ENCODE results near the gene TNFRSF4.
A peak's percentile ranks its signal among the peaks of the same experiment; 100 is the strongest.

DNA sequence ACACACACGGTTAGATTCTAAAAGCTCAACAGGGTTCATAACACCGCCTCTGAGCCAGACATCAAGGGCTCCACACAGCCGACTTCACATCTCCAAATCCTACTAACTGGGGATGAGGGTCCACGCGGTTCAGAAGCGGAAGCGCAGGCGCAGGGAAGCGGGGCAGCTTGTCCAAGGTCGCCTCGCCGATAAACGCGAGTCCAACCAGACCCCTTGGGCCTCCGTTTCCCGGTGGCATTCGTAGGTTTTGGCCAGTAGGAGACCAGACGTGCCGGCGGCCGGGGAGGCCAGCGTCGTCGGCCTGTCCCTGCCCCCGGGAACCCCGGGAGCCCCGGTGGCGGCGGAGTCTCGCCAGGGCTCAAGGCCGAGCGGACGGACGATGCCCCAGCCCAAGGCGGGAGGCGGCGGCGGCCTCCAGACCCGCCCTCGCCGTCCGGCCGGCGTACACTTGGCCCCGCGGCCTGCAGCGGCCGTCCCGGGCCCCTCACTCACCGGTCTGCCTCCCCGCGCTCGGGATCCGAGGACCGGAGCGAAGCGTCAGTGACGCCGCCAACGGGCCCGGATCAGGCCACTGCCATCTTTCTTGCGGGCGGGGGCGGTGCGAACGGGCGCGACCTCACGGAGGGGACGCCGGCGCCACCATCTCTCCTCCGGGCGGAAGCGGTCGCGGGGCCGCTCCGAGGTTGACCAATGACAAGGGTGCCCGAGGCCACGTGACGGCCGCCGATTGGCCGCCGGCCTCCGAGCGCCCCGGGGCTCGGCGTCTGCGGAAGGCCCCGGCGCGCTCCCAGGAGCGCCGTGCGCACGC lies 17.7 kb upstream of the TNFRSF4 start, which contains the start of gene SDF4:
- TF ChIP-seq, protein P1, sequence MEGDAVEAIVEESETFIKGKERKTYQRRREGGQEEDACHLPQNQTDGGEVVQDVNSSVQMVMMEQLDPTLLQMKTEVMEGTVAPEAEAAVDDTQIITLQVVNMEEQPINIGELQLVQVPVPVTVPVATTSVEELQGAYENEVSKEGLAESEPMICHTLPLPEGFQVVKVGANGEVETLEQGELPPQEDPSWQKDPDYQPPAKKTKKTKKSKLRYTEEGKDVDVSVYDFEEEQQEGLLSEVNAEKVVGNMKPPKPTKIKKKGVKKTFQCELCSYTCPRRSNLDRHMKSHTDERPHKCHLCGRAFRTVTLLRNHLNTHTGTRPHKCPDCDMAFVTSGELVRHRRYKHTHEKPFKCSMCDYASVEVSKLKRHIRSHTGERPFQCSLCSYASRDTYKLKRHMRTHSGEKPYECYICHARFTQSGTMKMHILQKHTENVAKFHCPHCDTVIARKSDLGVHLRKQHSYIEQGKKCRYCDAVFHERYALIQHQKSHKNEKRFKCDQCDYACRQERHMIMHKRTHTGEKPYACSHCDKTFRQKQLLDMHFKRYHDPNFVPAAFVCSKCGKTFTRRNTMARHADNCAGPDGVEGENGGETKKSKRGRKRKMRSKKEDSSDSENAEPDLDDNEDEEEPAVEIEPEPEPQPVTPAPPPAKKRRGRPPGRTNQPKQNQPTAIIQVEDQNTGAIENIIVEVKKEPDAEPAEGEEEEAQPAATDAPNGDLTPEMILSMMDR (IDR thresholded peaks at IDR 0.05) = no peak
- peak; percentile 48 for TF ChIP-seq POLR2A (IDR thresholded peaks at IDR 0.05; ENCODE audit: low read depth)
- peak; percentile 73 to 76 for TF ChIP-seq POLR2AphosphoS5 (IDR thresholded peaks at IDR 0.05)

Measured in esophagus muscularis mucosa (tissue), 3 donors.